NCI-H2107 (cell line): ENCODE data around the gene TSPAN5.

Source experiments
- DNase-seq: peaks from one replicate; lab custom pipeline; 2025; lab: John Stamatoyannopoulos, UW

The TSPAN5 gene

DNA sequence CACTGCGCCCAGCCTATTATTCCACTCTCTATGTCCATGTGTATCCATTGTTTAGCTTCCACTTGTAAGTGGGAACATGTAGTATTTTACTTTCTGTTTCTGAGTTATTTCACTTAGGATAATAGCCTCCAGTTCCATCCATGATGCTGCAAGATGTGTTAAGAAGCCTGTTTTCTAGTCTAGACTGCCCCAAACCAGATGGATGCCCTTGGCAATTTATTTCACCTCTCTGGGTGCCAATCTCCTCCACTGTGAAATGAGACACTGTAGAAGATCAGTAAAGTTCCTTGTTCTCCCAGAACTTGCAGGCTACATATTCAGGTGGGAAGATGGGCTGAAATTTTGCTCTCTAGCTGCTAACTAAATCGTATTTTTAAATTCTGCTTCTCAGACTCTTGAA, 72.8 kb downstream of the TSPAN5 start:
- DNase-seq: no peak

DNA sequence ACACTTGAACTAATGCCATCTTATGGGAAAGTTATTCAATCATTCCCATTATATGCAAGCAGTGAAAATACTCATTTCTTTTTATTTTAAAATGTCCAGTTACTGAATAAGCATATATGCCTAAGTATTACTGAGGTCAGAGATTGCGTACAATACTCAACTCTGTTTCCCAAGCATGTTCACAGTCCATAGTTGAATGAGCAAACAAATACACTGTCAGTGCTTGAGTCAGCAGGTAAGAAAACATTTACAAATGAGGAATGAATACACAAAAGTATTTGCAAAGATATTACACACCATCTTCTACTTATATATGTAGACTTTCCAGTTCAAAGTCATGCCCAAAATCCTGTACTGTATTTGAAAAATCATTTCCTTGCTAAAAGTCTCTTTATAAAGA, 74.1 kb downstream of the TSPAN5 start:
- DNase-seq: no peak

DNA sequence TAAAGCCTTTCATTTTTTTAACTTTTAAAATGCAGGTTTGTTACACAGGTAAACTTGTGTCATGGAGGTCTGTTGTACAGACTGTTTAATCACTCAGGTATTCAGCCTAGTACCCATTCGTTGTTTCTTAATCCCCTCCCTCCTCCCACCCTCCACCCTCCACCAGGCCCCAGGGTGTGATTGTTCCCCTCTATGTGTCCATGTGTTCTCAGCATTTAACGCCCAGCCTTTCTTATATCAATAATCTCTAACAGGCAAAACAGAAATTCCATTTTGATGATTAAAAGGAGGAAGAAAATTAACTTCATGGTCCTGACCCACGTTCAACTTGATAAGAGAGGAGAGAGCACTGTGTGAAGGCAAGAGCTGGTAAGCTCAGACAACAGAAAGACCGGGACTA, 75.1 kb downstream of the TSPAN5 start:
- DNase-seq: no peak

DNA sequence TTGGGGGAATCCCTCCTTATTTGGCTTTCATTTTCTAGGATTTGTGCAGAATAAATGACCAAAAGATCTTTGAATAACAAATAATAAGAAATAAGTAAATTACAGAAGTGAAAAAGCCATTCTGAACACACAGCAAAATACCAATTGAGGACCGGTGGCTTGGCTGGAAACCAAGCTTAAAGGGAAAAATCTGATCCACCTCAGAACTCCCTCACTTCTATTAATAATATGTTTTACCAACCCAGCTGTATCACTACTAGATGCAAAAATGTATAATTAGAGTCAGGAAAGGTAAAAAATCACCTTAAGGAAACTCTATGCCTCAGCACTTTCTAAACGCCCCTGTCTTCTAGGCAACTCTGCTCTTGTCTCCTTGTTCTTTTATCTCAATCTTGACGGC, 77.3 kb downstream of the TSPAN5 start:
- no peak for DNase-seq

DNA sequence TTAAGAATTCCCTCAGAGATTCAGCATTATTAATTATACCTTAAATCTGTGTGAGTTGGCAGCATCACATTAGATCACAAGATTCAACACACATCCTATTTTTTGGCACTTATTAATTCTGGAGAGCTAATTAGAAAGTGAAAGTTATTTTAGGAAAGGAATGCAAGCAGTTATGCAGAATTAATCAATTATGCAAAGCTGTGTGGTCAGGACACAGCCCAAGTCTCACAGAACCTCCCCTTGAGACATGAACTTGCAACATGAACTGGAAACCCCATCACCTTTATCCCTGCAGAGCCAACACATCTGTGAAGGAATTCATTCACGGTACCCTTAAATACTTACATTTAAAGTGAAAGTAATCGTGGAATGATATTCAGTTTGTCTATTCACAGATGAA, 80.5 kb downstream of the TSPAN5 start:
- no peak for DNase-seq

DNA sequence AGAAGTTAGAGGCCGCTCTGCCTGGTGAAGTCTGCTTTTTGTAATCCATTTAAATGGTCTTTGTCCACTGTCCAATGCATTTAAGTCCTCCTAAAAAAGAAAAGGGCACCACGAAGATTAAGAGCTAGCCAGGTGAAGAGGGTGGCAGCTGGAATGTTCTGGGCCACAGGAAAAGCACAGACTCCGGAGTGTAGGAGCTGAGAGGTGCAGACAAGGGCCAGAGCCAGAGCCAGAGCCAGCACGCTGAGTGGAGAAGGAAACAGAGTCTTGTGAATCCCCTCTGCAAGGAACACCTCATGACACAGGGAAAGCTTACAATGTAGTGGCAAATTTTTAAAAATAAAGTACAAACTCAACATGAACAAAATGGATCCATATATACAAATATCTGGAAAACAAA, 83.6 kb downstream of the TSPAN5 start:
- no peak for DNase-seq

DNA sequence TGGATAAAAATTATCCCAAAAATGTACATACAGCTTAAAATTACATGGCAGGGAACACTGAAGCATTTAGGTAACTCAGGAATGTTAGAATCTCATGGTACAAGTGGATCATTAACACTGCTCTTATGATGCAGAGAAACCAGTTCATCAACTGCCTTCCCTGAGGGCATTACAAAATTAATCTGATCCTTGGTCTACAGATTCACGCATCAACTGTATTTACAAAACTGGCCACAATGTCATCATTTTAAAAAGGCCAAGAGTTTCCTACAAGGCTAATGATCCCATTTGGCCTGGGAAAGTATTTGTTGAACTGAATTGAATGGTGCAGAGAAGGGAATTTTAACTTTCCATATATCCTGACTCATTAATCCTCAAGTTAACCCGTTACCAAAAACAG, 84.6 kb downstream of the TSPAN5 start:
- no peak for DNase-seq

DNA sequence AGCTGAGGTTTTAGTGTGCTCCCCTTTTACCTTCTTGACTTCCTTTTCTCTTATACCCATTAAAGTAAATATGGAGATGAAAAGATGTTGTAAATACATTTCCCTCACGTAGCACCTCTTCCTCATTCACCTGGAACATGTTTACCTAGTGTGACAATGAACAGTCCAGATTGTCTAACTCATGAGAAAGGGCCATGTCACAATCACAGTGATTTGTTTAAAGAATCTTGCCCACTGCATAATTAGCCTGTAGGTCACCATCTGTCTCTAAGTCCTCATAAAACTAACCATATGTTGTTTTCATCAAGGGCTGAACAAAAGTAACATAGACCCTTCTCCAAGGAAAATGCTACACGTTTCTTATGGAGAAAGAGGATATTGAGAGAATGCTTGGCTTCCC, 85.7 kb downstream of the TSPAN5 start:
- no peak for DNase-seq

DNA sequence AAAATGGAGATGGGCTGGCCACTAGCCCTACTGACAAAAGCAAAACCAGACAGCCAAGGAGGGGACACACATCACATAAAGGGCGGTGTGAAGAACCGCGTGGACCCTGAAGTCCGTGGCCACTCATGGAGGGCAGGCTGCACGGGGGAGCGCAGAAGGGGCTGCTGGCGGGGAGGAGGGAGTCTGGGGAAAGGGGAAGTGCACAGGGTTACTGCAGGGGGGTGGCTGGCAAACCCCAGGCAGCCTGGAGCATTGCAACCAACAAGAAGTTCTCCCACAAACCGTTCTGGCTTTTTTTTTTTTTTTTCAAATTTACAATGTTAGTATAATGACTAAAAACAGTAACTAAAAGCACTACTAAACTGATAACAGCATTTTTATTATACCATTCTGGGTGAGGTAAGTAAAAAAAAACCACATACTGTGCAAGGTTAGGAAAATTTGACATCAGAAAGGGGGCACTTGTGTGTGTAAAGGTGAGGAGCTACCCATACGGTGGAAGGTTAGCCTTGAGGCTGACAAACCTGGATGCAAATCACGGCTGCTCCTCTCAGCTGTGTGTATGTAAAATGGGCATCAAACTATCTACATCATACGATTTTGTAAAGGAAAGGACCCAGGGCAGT, 87.1 kb downstream of the TSPAN5 start:
- no peak for DNase-seq

DNA sequence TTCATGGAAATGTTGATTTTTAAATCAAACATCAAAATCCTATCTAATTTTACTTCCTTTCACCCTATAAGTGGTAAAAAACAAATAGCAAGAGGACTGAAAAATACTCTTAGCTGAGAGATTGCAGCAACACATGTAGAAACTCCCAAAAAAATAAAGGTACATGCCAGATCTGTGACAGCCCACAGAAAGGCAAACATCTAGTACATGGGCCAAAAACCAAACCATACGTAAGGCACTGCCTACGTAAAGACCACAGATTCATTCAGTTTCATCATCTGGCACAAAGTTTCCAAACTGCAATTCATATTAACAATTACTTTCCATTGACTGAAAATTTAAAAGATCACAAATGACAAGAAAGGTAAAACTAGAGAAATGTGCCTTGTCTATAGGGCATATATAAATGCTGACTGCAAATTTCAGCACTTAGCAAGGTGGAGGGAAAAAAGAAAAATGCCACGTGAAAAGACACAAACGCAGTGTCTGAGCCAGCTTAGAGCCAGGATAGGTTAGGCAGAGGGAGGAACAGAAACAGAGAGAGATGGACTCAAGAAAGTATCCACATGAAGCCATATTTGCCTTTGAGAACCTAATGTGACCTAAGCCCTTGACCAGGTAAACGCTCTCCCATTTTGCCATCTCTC, 88.1 kb downstream of the TSPAN5 start:
- DNase-seq: no peak

- DNase-seq: no peak
Measured at GRCh38 chr4:98568941-98569663, 89.3 kb downstream of the TSPAN5 start.

- no peak for DNase-seq
Measured at GRCh38 chr4:98567611-98568010, 90.8 kb downstream of the TSPAN5 start.

- DNase-seq: peak; percentile 13
Measured at GRCh38 chr4:98566361-98567008, 91.9 kb downstream of the TSPAN5 start.

DNA sequence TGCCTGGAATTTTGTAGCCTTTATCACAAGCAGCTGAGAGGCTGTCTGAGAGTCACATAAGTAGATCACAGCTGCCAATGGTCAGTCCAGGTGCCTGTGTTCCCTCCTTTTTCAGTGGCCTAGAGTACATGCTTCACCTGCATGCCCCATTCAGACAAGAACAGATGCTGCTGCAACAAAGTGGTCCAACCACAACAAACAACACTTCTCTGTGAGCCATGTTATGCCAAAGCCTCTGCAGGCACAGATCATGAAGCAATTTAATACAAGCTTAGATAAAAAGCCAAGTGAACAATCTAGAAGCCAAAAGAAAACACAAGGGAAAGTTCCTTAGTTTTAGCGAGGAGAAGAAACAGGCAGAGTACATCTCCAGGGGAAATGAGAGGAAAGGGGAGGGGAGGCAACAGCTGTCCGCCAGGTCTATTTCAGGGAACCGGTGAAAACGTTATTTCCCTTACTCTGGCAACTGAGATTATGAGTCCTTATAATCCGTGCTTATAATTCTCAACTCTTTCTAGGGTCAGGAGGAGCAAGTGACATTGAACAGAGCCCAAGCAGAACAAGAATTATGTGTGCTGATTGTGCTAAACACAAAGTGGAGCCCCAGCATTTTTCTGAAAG, 92.6 kb downstream of the TSPAN5 start:
- no peak for DNase-seq

DNA sequence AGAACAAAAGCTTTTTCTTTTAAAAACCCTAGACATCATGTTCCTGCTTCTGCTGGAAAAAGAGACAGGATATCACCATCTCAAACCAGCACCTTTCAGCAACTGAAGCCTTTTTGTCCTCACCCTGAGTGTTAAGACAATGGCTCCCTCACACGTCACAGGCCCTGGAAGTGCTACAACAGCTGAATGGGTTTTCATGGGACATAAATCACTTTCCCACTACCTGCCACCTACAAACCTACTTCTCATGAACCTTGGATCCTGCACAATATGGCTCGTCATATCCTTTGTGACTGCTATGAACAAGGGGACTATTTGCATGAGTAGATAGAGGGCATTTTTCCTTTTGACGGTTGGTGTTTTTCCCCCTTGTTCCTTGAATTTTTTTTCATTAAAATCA, 93.6 kb downstream of the TSPAN5 start:
- DNase-seq: no peak

GRCh38 chr4:98560321-98560720, 98.1 kb downstream of the TSPAN5 start:
- DNase-seq: no peak

DNA sequence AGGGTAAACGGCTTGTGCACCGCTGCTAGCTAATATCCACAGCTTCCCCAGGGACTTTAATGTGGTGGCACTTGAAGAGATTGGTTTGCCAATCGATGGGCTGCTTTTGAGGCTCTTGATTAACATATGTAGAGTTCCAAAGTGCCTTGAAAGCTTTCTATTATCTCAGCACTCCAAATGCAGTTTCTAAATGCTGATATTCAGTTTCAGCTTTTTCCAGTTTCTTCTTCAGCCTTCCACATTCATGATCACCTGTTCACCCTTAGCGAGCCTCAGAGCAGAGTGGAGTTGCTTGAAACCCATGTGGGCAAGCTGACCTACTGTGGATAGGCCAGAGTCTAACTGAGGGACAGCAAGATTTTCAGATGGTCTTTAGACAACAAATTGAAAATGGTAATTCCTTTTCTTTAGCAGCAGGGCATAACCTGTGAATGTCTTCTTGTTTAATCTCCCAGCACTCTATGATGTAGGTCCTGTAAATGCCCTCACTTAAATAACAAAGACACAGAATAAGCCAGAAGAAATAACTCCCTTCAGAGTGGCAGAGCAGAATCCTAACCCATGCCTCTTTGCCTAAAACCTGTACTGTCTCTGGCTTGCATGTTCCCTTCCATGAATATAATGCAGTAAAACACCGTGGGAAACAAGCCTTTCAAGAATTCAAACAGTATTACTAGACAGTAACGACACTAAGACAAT, 99.8 kb downstream of the TSPAN5 start:
- DNase-seq: no peak

DNA sequence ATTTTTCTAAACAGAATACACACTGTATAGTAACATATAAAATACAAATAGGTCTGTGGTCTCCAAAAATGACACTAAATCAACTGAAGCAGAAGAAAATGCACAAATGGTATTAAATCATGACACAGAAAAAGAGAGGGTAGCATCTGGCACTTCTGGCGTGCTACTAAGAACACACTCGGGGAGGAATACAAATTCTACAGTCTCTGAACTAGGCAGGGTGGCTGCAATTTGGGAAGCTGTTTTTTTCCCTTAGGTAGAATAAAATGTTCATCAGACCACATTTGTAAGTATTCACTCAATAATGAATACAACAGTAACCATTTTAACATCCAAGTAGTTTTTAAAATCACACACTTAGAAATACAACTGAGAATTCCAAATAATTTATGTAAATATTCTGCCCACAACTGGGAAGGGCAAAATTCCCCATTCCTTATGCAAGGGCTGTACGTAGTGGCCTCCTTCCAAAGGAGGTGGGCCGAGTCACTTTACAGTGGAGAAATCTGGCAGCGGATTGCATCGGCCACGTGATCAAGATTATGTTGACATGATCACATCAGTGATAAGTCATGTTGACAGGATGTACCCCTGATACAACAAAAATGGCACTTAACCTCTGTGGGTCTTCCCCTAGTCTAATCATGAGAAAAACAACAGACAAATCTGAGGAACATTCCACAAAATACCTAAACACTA, 101.1 kb downstream of the TSPAN5 start:
- no peak for DNase-seq

GRCh38 chr4:98556451-98556850, 102.0 kb downstream of the TSPAN5 start:
- no peak for DNase-seq

DNA sequence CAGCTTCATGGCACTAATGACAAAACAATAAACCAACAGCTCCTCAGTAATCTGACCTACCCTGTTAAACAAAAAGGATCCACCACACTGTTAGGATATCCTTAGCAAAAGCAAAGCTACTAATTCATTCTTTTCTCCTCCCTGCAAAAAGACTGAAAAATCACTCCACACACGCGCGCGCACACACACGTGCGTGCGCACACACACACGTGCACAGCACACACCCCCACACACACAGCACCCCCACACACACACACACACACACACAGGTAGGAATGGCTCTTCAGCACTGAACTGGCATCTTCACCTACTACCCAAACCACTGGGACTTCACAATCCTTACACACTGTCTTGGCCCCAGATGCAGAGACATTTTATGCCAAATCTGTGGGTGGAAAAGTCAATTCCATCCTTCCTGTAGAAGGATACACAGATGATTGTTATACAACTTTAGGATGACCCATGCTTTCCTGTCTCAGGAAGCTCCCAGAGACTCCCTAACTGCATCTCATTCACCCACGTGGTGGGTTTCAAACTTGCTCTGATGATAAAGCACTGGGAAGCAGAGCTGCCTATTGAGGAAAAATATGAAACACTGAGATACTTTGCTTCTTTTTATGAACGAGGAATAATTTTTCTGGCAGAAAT, 102.5 kb downstream of the TSPAN5 start:
- DNase-seq: no peak
